K562 (cell line): ENCODE data around the gene RANGAP1. TPM values are rescaled to one million over a fixed set of nuclear protein-coding genes. Genes with fewer than 3 reads are reported as not detected.

Experiments used
- ATAC-seq: fragments of 200-7000 bp; cut with Tn5 transposase; 3 replicates; pipeline ENCODE4 v1.9.1; 2020; ENCODE audit warnings: moderate library complexity
- BruUV-seq: library from RNA; stranded (reverse); fragments of 400-500 nt; replicated peaks from 2 replicates; lab custom pipeline; 2021; lab: Mats Ljungman, UMichigan
- CTCF ChIA-PET: fragments of 300-600 bp; formaldehyde crosslinking; extraction: SDS; loops from one replicate; lab custom pipeline; 2021; ENCODE audit warnings: low intra/inter-chr PET ratio; lab: Yijun Ruan, JAX
- POLR2A ChIA-PET: fragments of 300-600, 350-650 bp; sonication (Branson Sonifier 250); formaldehyde crosslinking; extraction: SDS; loops from one replicate; lab custom pipeline; 2021; ENCODE audit warnings: antibody characterized with exemption, inconsistent platforms; lab: Yijun Ruan, JAX
- DNase-seq, 4 experiments: peaks; one replicate each; pipeline versions ENCODE4 v3.0.0 to v3.0.0-alpha.2; 2011 to 2018; ENCODE audit warnings: low spot score in 3 of 4, mixed read lengths in 3 of 4; ENCODE audit errors: extremely low read depth in 1 of 4
- FAIRE-seq: peaks from 2 replicates; lab custom pipeline; 2011; peaks lifted over from hg19 to GRCh38; lab: Jason Lieb, UNC
- H2AFZ ChIP-seq: 2 replicates; pipeline ENCODE4 v1.6.0; 2011; ENCODE audit warnings: low read depth, low read length, control low read depth, inconsistent platforms
- H3K27ac ChIP-seq: fragments of 200-600 bp; 3 replicates; pipeline ENCODE4 v1.8.0; 2011; ENCODE audit warnings: low read depth, mild to moderate bottlenecking, control low read depth, inconsistent platforms, low read length, moderate library complexity, mixed read lengths; ENCODE audit errors: extremely low read depth
- H3K27me3 ChIP-seq, 2 experiments: fragments of 300-600 bp in 1 of 2; 2 replicates in 1 of 2; 3 replicates in 1 of 2; pipeline versions ENCODE4 v1.6.0 to v1.8.0; 2011; ENCODE audit warnings: inconsistent platforms in 2 of 2, low read length in 2 of 2, mild to moderate bottlenecking in 1 of 2, mixed read lengths in 1 of 2, moderate library complexity in 1 of 2; ENCODE audit not compliant: control insufficient read depth in 2 of 2, insufficient read depth in 2 of 2
- H3K36me3 ChIP-seq: fragments of 300-600 bp; 3 replicates; pipeline ENCODE4 v1.8.0; 2011; ENCODE audit warnings: mild to moderate bottlenecking, low read length, inconsistent platforms; ENCODE audit not compliant: control insufficient read depth, insufficient read depth
- H3K4me1 ChIP-seq, 2 experiments: fragments of 200-600 bp in 1 of 2; replicated peaks in 1 of 2; 2 replicates in 1 of 2; 3 replicates in 1 of 2; pipeline versions ENCODE4 v1.5.1 to v1.8.0; 2011; ENCODE audit warnings: inconsistent platforms in 2 of 2, low read length in 2 of 2, mild to moderate bottlenecking in 1 of 2, mixed read lengths in 1 of 2, moderate library complexity in 1 of 2; ENCODE audit not compliant: control insufficient read depth in 2 of 2, insufficient read depth in 2 of 2
- H3K4me2 ChIP-seq: 2 replicates; pipeline ENCODE4 v1.6.1; 2011; ENCODE audit warnings: low read length, control low read depth, inconsistent platforms, mixed read lengths; ENCODE audit not compliant: insufficient read depth
- H3K4me3 ChIP-seq: fragments of 200-600 bp; sonication (generic), shearing (Covaris generic); 2 replicates; pipeline ENCODE4 v1.5.1; 2016; ENCODE audit warnings: control low read depth, inconsistent platforms
- H3K79me2 ChIP-seq: fragments of 200-600 bp; 3 replicates; pipeline ENCODE4 v1.8.0; 2011; ENCODE audit warnings: low read length, inconsistent platforms; ENCODE audit not compliant: control insufficient read depth, insufficient read depth
- H3K9ac ChIP-seq, 2 experiments: 2 replicates each; pipeline versions ENCODE4 v1.6.0 to v1.6.1; 2011; ENCODE audit warnings: low read depth in 2 of 2, low read length in 2 of 2, control low read depth in 1 of 2, inconsistent platforms in 1 of 2, mild to moderate bottlenecking in 1 of 2, mixed read lengths in 1 of 2; ENCODE audit not compliant: insufficient read depth in 1 of 2
- H3K9me1 ChIP-seq: one replicate; pipeline ENCODE4 v1.6.0; 2011; ENCODE audit warnings: inconsistent platforms, mild to moderate bottlenecking, low read length, moderate library complexity; ENCODE audit not compliant: control insufficient read depth, insufficient read depth
- H3K9me3 ChIP-seq: replicated peaks from 2 replicates; pipeline ENCODE4 v1.5.1; 2011; ENCODE audit warnings: low read depth, low read length, inconsistent platforms; ENCODE audit not compliant: control insufficient read depth, insufficient read depth
- H4K20me1 ChIP-seq: replicated peaks from 2 replicates; pipeline ENCODE4 v1.6.1; 2011; ENCODE audit warnings: low read length, inconsistent platforms, mixed read lengths; ENCODE audit not compliant: control insufficient read depth, insufficient read depth
- CEBPB ChIP-seq: fragments of 450-650 bp; IDR thresholded peaks from 2 replicates; pipeline ENCODE4 v1.6.1; 2016; ENCODE audit warnings: missing genetic modification characterization, missing compliant biosample characterization
- RHOXF2B ChIP-seq: fragments of 250-450 bp; sonication (Bioruptor Pico); conservative IDR thresholded peaks from 2 replicates; pipeline ENCODE4 v1.5.1; 2021
- SP1 ChIP-seq: sonication (generic); formaldehyde crosslinking; IDR thresholded peaks from 2 replicates; pipeline ENCODE4 v1.8.1; 2022; ENCODE audit warnings: mild to moderate bottlenecking, missing genetic modification reagents
- SRSF7 ChIP-seq: fragments of 200-400 bp; formaldehyde crosslinking; optimal IDR thresholded peaks from 2 replicates; pipeline ENCODE3; 2017; ENCODE audit warnings: mild to moderate bottlenecking, low read depth, low read length
- ZNF75A ChIP-seq: fragments of 450-650 bp; formaldehyde crosslinking; IDR thresholded peaks from 2 replicates; pipeline ENCODE4 v1.4.0; 2020; ENCODE audit warnings: mild to moderate bottlenecking
- ZNF764 ChIP-seq: fragments of 250-450 bp; sonication (Bioruptor Pico); IDR thresholded peaks from 2 replicates; pipeline ENCODE4 v1.4.0; 2020; ENCODE audit warnings: low read depth, mild to moderate bottlenecking, moderate library complexity
- ZNF780A ChIP-seq: fragments of 250-450 bp; sonication (Bioruptor Pico); IDR thresholded peaks from 2 replicates; pipeline ENCODE4 v1.5.0; 2021; ENCODE audit warnings: mild to moderate bottlenecking
- WGBS: fragments of 100-300 bp; shearing (Covaris generic); methylation state at CpG from one replicate; pipeline ENCODE4 v1.1.6; 2016; ENCODE audit warnings: low coverage, mixed read lengths; ENCODE audit not compliant: insufficient coverage; ENCODE audit errors: missing lambda C conversion rate; 5-methylcytosine and 5-hydroxymethylcytosine counted together
- in situ Hi-C: fragments of 300-500 bp; cut with MboI; formaldehyde crosslinking; loops from 4 replicates; pipeline ENCODE4 v1.15.0; 2018; ENCODE audit warnings: inconsistent platforms, mixed read lengths
- intact Hi-C: fragments of 100-400 bp; cut with micrococcal nuclease; formaldehyde crosslinking; loops from 2 replicates; pipeline ENCODE4 v1.14.2; 2022
- polyA plus RNA-seq, 8 experiments: library from polyadenylated mRNA; depleted of rRNA in 4 of 8; stranded (reverse) in 5 of 8; unstranded in 3 of 8; fragments of >200 nt; fragmentation: Nextera tagmentation in 2 of 8; fragmentation: Illumina TruSeq in 1 of 8; extraction: Ambion mirVana in 2 of 8; extraction: Trizol in 1 of 8; gene quantifications; 2 replicates each; pipeline versions ENCODE4 v1.2.1 to v1.2.3, GENCODE V29; 2011 to 2014; ENCODE audit warnings: inconsistent platforms in 1 of 8, missing spikeins in 1 of 8
- total RNA-seq, 7 experiments: library from RNA; depleted of rRNA in 6 of 7; stranded (reverse); fragments of >200 nt in 6 of 7; fragmentation: Illumina TruSeq in 2 of 7; extraction: Trizol in 2 of 7; gene quantifications; 2 replicates each; pipeline versions ENCODE4 v1.2.1 to v1.2.3, GENCODE V29; 2011 to 2021; ENCODE audit warnings: low replicate concordance in 1 of 7

RANGAP1 gene
- total and polyA plus RNA-seq, 9 of the 15 experiments (the other 6 are each of a cell fraction or from before 2014, with no cell fraction given) = 2.1 to 104 (median 50.6) TPM

DNA sequence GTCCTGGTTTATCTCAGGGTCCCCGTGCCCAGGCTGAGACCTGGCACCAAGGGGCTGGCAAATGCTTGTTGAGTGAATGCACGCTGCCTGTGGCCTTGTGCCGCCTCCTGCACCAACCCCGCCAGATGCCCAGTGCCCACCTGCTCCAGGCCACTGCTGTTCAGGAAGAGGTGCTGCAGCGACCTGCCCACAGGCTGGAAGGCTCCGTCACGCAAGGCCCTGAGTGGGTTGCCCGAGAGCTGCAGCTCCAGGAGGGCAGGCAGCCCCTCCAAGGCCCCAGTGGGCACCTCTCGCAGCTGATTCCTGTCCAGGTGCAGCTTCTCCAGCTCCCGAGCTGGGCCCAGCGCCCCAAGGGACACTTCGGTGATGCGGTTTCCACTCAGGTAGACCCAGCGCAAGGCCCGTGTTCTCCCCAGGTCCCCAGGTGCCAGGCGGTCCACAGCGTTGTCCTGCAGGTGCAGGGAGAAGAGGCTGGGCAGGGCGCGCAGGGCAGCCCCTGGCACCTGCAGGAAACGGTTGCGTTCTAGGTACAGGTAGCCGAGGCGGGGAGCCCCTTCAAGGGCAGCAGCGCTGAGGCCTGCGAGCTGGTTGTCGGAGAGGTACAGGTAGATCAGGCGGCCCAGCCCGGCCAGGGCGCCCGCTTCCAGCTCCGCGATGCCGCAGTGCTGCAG lies 48.8 kb downstream of the RANGAP1 start (continued):
- no peak for TF ChIP-seq SRSF7
- TF ChIP-seq SP1 = no peak
- TF ChIP-seq RHOXF2B = no peak

DNA sequence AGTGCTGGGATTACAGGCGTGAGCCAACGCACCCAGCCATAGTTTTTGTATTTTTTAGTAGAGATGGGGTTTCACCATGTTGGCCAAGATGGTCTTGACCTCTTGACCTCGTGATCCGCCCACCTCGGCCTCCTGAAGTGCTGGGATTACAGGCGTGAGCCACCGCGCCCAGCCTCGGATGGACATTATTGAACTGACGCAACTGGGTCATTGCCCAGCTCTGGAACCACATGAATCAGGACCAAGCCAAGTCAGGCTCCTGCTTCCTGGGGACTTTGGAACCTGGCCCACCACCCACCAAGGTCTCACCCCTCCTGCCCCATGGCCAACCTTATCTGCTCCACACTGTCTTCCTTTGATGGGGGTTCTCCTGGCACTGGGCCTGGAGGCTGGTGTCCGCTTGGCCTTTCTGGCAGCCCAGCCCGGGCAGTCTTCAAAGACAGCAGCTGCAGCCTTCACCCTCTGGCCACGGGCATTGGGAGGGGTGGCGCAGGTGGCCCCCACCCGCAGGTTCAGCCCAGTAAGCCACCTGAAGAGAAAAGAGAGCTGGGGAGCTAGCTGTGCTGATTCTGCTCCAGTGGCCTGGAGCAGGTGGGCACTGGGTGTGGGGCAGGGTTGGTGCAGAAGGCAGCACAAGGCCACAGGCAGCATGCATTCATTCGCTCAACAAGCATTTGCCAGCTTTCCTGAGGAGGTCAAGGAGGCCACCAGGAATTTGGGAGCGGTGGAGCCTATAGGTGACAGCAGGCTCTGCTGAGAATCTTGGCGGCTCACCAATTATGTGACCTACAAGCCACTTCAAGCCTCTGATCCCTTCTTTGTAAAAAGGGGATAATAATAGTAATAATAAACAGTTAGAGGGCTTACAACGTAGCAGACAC lies 50.9 kb downstream of the RANGAP1 start:
- ATAC-seq = no peak
- no peak overlapping the region for H3K27ac ChIP-seq
- H3K27me3 ChIP-seq = no peaks in the 10 kb centered on the region; a peak in 1 of 5 replicates
- H3K79me2 ChIP-seq = no peaks in the 10 kb centered on the region
- peaks cover 7% of the 10 kb centered on the region; the same call in 1 of the 3 replicates for H3K36me3 ChIP-seq
- POLR2A ChIA-PET = interaction anchor here (0.6 kb wide), 1 partner anchor 1521 kb away, joined by 4 read pairs; no protein-coding TSS in a partner anchor
- CTCF ChIA-PET = no interaction called here
- TF ChIP-seq ZNF764 (CRISPR knock-in tag) (no peak), ZNF75A (CRISPR knock-in tag) (no peak), CEBPB (tag) (no peak), ZNF780A (CRISPR knock-in tag) (no peak)
- peak overlapping the region in 1 of 2 experiments; percentile 26; a peak in 1 of 4 replicates for H3K9ac ChIP-seq
- in situ Hi-C loops = no loop called here
- no peak for FAIRE-seq
- WGBS = 25% methylated on average over 13 of the region's 19 CpGs
- no peak overlapping the region for H2AFZ ChIP-seq
- H3K9me3 ChIP-seq = no peaks in the 10 kb centered on the region
- H3K4me3 ChIP-seq = no peak overlapping the region
- no peaks in the 10 kb centered on the region for H3K9me1 ChIP-seq
- intact Hi-C loops = no loop called here
- no peaks in the 10 kb centered on the region for H4K20me1 ChIP-seq
- peaks cover 0 to 26% of the 10 kb centered on the region in 2 experiments; a peak in 2 of 5 replicates for H3K4me1 ChIP-seq
- BruUV-seq = no TSS peak
- no peak overlapping the region for H3K4me2 ChIP-seq
- DNase-seq = no peak
